ENCODE results near the gene PTPRD. TPM values are rescaled to one million over a fixed set of nuclear protein-coding genes. Genes with fewer than 3 reads are reported as not detected.

PTPRD gene
- total RNA-seq, 1 donor: 11.5 TPM

- H3K4me3 ChIP-seq (ENCODE audit: low read depth, low read length): no peak overlapping the region
- no peak for TF ChIP-seq CTCF (IDR thresholded peaks at IDR 0.05; ENCODE audit: insufficient read depth, low read length)
- no peak for DNase-seq (ENCODE audit: low read depth)
These were observed 859.5 kb downstream of the PTPRD start for GRCh38 chr9:9753266-9753665.

- no peak for TF ChIP-seq CTCF (IDR thresholded peaks at IDR 0.05; ENCODE audit: insufficient read depth, low read length)
- no peak for DNase-seq (ENCODE audit: low read depth)
- H3K4me3 ChIP-seq (ENCODE audit: low read depth, low read length): no peak overlapping the region
These were observed 860.1 kb downstream of the PTPRD start for GRCh38 chr9:9752722-9753121.

- no peak overlapping the region for H3K4me3 ChIP-seq (ENCODE audit: low read depth, low read length)
- DNase-seq (ENCODE audit: low read depth): no peak
- no peak for TF ChIP-seq CTCF (IDR thresholded peaks at IDR 0.05; ENCODE audit: insufficient read depth, low read length)
These were observed 860.8 kb downstream of the PTPRD start for GRCh38 chr9:9751996-9752395.

DNA sequence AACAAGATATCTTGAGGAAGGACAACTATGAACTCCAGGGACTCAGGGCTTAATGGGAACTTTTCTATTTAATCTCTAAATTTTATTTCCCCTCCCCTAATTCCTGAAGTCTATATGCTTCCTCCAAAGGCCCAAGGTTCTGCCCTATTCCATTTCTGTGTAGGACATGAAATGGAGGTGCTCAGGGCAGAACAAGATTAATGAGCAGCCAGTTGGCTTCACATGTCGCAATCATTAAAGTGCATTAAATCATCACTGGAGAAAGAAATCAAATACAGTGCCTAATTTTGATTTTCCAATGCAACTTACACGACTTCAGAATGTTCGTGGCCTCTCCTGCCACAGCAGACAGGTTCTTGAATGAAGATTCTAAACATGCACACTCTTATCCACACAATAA lies 862.1 kb downstream of the PTPRD start:
- H3K4me3 ChIP-seq (ENCODE audit: low read depth, low read length): no peak overlapping the region
- no peak for DNase-seq (ENCODE audit: low read depth)
- TF ChIP-seq CTCF (IDR thresholded peaks at IDR 0.05; ENCODE audit: insufficient read depth, low read length): no peak

DNA sequence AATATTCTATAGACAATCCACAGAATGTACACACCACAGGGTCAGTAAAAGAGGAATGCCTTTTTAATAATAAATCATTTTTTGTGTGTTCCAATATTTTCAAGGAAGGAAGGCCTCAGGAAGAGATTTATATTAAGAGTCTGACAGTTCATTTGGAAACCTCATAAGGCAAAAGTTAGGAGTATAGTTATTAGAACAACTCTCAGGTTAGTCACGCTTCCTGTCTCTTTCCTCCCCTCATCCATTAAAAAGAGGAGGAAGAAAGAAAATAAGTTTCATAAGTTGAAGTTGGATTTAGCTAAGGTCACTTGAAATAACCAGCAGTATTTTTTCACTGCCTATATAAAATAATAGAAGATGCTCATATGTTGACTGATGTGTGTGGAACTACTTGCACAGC lies 863.2 kb downstream of the PTPRD start:
- H3K4me3 ChIP-seq (ENCODE audit: low read depth, low read length): no peak overlapping the region
- DNase-seq (ENCODE audit: low read depth): no peak
- TF ChIP-seq CTCF (IDR thresholded peaks at IDR 0.05; ENCODE audit: insufficient read depth, low read length): no peak

DNA sequence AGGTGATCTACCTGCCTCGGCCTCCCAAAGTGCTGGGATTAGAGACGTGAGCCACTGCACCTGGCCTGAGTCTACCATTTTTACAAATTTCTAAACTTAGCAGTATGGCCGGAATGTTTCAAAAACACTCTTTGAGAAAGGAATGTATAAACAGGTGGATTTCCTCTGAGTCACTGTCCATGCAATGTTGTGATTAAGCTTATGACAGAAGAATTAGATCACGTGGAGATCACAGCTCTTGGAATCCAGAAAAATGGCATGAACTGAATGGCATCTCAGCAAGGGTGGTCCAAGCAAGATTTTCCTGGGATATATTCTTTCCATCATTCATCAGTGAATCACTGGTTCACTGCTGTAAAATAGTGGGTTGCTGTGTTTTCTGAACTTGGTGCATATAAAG lies 865.0 kb downstream of the PTPRD start:
- no peak for DNase-seq (ENCODE audit: low read depth)

More for the DNA sequence above, 865.0 kb downstream of the PTPRD start:
- TF ChIP-seq CTCF (IDR thresholded peaks at IDR 0.05; ENCODE audit: insufficient read depth, low read length): no peak
- no peak overlapping the region for H3K4me3 ChIP-seq (ENCODE audit: low read depth, low read length)
